Prostate gland (tissue), 2 donors: ENCODE results near the gene OR5L2. TPM values are rescaled to one million over a fixed set of nuclear protein-coding genes. Genes with fewer than 3 reads are reported as not detected.
"Not testable (repeated sequence)": the region's sequence is repeated elsewhere in the genome, so short reads cannot be mapped to it uniquely, and the experiment has no call there.

ENCODE experiments used
- DNase-seq: peaks from one replicate; pipeline ENCODE4 v3.0.0-alpha.2; 2019; ENCODE audit warnings: low spot score
- H3K27ac ChIP-seq, 2 donors: fragments of 200-600 bp; sonication (generic); 2 replicates each; pipeline ENCODE4 v1.5.1; 2017 to 2019
- H3K27me3 ChIP-seq: fragments of 200-600 bp; sonication (generic); replicated peaks from 2 replicates; pipeline ENCODE4 v1.5.1; 2019; ENCODE audit not compliant: insufficient read depth
- H3K36me3 ChIP-seq, 2 donors: fragments of 200-600 bp; sonication (generic); 1 replicate in 1 of 2; 2 replicates in 1 of 2; pipeline versions ENCODE4 v1.5.1 to v1.8.1; 2017 to 2019
- H3K4me1 ChIP-seq: fragments of 200-600 bp; sonication (generic); replicated peaks from 2 replicates; pipeline ENCODE4 v1.5.1; 2019
- H3K4me3 ChIP-seq, 2 donors: fragments of 200-600 bp; sonication (generic); 2 replicates each; pipeline ENCODE4 v1.5.1; 2017 to 2019
- H3K9me3 ChIP-seq: fragments of 200-600 bp; sonication (generic); 2 replicates; pipeline ENCODE4 v1.5.1; 2017
- POLR2A ChIP-seq: fragments of 450-650 bp; IDR thresholded peaks from one replicate; pipeline ENCODE4 v1.6.1; 2016; ENCODE audit warnings: antibody characterized with exemption, mild to moderate bottlenecking
- POLR2AphosphoS5 ChIP-seq: sonication (generic); formaldehyde crosslinking; IDR thresholded peaks from one replicate; pipeline ENCODE4 v1.6.1; 2017; ENCODE audit warnings: antibody characterized with exemption
- WGBS: methylation state at CpG from one replicate; pipeline ENCODE4 v1.1.5; 2018; 5-methylcytosine and 5-hydroxymethylcytosine counted together
- intact Hi-C: fragments of 100-400 bp; cut with DNase I; formaldehyde crosslinking; loops from one replicate; pipeline ENCODE4 v1.14.2; 2022
- small RNA-seq, 2 donors: library from RNA; depleted of rRNA; stranded (forward); fragments of <200 nt; gene quantifications; one replicate each; pipeline ENCODE3, GENCODE V24; 2016
- total RNA-seq, 2 donors: library from RNA; depleted of rRNA; stranded (reverse); fragments of >200 nt; gene quantifications; one replicate each; pipeline ENCODE4 v1.1.0, GENCODE V29; 2016
- TF ChIP-seq, protein P1 (sequence below), 4 experiments: fragments of 200-600 bp in 2 of 4; fragments of 450-650 bp in 2 of 4; sonication (generic) in 2 of 4; IDR thresholded peaks; 1 replicate in 3 of 4; 2 replicates in 1 of 4; pipeline ENCODE4 v1.5.1; 2016 to 2019; ENCODE audit warnings: antibody characterized with exemption in 4 of 4, mild to moderate bottlenecking in 2 of 4, moderate library complexity in 2 of 4

OR5L2 gene
- total RNA-seq, 2 donors from 2014 or later: not detected

GRCh38 chr11:55849037-55849436 lies 22.0 kb downstream of the OR5L2 start:
- H3K4me3 ChIP-seq: no peak overlapping the region
- intact Hi-C loops: no loop called here
- no peaks in the 10 kb centered on the region for H3K27me3 ChIP-seq
- no peak for TF ChIP-seq POLR2A
- TF ChIP-seq, protein P1, sequence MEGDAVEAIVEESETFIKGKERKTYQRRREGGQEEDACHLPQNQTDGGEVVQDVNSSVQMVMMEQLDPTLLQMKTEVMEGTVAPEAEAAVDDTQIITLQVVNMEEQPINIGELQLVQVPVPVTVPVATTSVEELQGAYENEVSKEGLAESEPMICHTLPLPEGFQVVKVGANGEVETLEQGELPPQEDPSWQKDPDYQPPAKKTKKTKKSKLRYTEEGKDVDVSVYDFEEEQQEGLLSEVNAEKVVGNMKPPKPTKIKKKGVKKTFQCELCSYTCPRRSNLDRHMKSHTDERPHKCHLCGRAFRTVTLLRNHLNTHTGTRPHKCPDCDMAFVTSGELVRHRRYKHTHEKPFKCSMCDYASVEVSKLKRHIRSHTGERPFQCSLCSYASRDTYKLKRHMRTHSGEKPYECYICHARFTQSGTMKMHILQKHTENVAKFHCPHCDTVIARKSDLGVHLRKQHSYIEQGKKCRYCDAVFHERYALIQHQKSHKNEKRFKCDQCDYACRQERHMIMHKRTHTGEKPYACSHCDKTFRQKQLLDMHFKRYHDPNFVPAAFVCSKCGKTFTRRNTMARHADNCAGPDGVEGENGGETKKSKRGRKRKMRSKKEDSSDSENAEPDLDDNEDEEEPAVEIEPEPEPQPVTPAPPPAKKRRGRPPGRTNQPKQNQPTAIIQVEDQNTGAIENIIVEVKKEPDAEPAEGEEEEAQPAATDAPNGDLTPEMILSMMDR (IDR thresholded peaks at IDR 0.05): no peak
- no peak for TF ChIP-seq POLR2AphosphoS5
- H3K36me3 ChIP-seq: no peaks in the 10 kb centered on the region
- no peaks in the 10 kb centered on the region for H3K9me3 ChIP-seq
- DNase-seq: no peak
- H3K4me1 ChIP-seq: no peaks in the 10 kb centered on the region
- no peak overlapping the region for H3K27ac ChIP-seq

DNA sequence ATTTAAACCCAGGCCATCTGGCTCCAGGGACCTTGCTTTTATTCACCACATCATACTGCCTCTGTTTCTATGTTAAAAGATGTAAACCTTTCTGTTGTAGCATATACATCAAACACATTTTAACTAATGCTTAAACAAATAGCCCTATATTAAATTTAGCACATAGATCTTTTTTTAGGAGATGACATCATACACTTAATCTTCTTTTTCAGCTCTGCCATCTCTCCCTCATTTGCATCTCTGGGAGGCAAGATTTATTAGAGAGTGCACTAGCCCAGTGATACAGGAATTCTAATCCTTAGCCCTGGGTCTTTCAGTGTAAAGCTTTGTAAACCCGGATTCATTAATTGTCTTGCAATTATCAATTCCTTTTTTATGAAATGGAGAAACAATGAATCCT lies 25.1 kb downstream of the OR5L2 start:
- intact Hi-C loops: no loop called here
- TF ChIP-seq, protein P1 (IDR thresholded peaks at IDR 0.05): no peak
- TF ChIP-seq POLR2A (no peak), POLR2AphosphoS5 (no peak)
- H3K27ac ChIP-seq: no peak overlapping the region

DNA sequence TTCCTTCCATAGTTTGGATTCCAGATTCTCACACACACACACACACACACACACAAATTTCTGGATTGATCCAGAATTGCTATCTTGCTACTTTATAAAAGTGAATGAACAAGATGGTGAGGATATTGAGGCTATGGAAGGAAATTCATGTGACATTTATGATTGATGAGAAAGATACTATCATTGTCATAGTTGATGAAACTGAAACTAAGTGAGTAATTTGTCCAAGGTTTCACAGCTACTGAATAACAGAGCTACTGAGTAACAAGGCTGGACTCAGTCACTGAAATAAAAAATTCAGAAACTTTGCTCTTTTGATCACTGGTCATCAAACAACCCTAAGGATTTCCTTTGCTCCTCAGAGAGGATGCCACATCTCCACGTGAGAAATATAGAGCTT lies 27.7 kb downstream of the OR5L2 start:
- Histone ChIP-seq H3K36me3 (no peaks in the 10 kb centered on the region), H3K4me1 (no peaks in the 10 kb centered on the region), H3K27ac (no peak overlapping the region), H3K9me3 (no peaks in the 10 kb centered on the region), H3K27me3 (no peaks in the 10 kb centered on the region), H3K4me3 (no peak overlapping the region)
- no peak for TF ChIP-seq POLR2A
- DNase-seq: no peak
- intact Hi-C loops: no loop called here
- WGBS: 43% methylated on average over 1 of the region's 1 CpG

More for the DNA sequence above, 25.1 kb downstream of the OR5L2 start:
- no peak overlapping the region for H3K4me3 ChIP-seq
- no peaks in the 10 kb centered on the region for H3K9me3 ChIP-seq
- no peaks in the 10 kb centered on the region for H3K4me1 ChIP-seq
- WGBS: 73% methylated on average over 1 of the region's 1 CpG
- H3K27me3 ChIP-seq: no peaks in the 10 kb centered on the region
- DNase-seq: no peak
- H3K36me3 ChIP-seq: no peaks in the 10 kb centered on the region

GRCh38 chr11:55867354-55867753 lies 40.3 kb downstream of the OR5L2 start:
- not testable (repeated sequence) for DNase-seq, H3K4me3 ChIP-seq
- 84% methylated on average over 4 of the region's 4 CpGs for WGBS

GRCh38 chr11:55872731-55873130 lies 45.7 kb downstream of the OR5L2 start:
- H3K27ac ChIP-seq, H3K4me3 ChIP-seq, H3K9me3 ChIP-seq, DNase-seq, intact Hi-C loops, H3K36me3 ChIP-seq, H3K27me3 ChIP-seq, H3K4me1 ChIP-seq: not testable (repeated sequence)
- 47% methylated on average over 25 of the region's 33 CpGs for WGBS

More at GRCh38 chr11:55867354-55867753, 40.3 kb downstream of the OR5L2 start:
- H3K27ac ChIP-seq, H3K27me3 ChIP-seq, H3K9me3 ChIP-seq, H3K4me1 ChIP-seq, intact Hi-C loops, H3K36me3 ChIP-seq: not testable (repeated sequence)

- H3K27me3 ChIP-seq, intact Hi-C loops, H3K36me3 ChIP-seq, H3K27ac ChIP-seq, DNase-seq, H3K4me1 ChIP-seq, H3K4me3 ChIP-seq, H3K9me3 ChIP-seq: not testable (repeated sequence)
- 58% methylated on average over 33 of the region's 34 CpGs for WGBS
These were observed 46.1 kb downstream of the OR5L2 start for GRCh38 chr11:55873146-55873545.

Small RNA genes within 50 kb of the gene (small RNA-seq; reads per million reads assigned to genes)
- gene AC036111.3: 0 reads per million in 2 donors

Other genes with a start within 250 kb of the OR5L2 start
- gene OR4C11, start 219.6 kb upstream of the OR5L2 start, total RNA-seq: not detected
- gene OR4P4, start 192.1 kb upstream of the OR5L2 start, total RNA-seq: not detected
- gene OR4S2, start 178.9 kb upstream of the OR5L2 start, total RNA-seq: not detected
- not detected for gene OR4C6, start 165.0 kb upstream of the OR5L2 start, total RNA-seq
- gene OR5D13, start 53.8 kb upstream of the OR5L2 start, total RNA-seq: not detected
- gene OR5D14, start 31.7 kb upstream of the OR5L2 start, total RNA-seq: not detected
- gene OR5L1, start 15.9 kb upstream of the OR5L2 start, total RNA-seq: not detected
- gene OR5D18, start 7.6 kb upstream of the OR5L2 start, total RNA-seq: not detected
- not detected for gene OR5D16, start 11.5 kb downstream of the OR5L2 start, total RNA-seq
- not detected for gene TRIM51, start 56.1 kb downstream of the OR5L2 start, total RNA-seq
- not detected for gene OR5W2, start 87.4 kb downstream of the OR5L2 start, total RNA-seq
- not detected for gene OR5I1, start 109.2 kb downstream of the OR5L2 start, total RNA-seq
- not detected for gene OR10AG1, start 142.7 kb downstream of the OR5L2 start, total RNA-seq
- not detected for gene OR5F1, start 167.4 kb downstream of the OR5L2 start, total RNA-seq
- not detected for gene OR5AS1, start 200.4 kb downstream of the OR5L2 start, total RNA-seq